Measurements from ENCODE around the gene FLOT1. TPM values are rescaled to one million over a fixed set of nuclear protein-coding genes. Genes with fewer than 3 reads are reported as not detected.
A peak's percentile ranks its signal among the peaks of the same experiment; 100 is the strongest.
"Not testable (repeated sequence)": the region's sequence is repeated elsewhere in the genome, so short reads cannot be mapped to it uniquely, and the experiment has no call there.

The FLOT1 gene
- total RNA-seq, 2 experiments from 2014 or later: 199 to 213 TPM

GRCh38 chr6:30722280-30723112 lies 20.0 kb downstream of the FLOT1 start:
- Mint-ChIP-seq H3K27me3 (no peaks in the 10 kb centered on the region), H3K4me3 (peak overlapping the region; percentile 97), H3K4me1 (peaks cover 56% of the 10 kb centered on the region), H3K27ac (peak overlapping the region; percentile 97), H3K36me3 (ENCODE audit: low read depth) (peaks cover 65% of the 10 kb centered on the region), H3K9me3 (no peaks in the 10 kb centered on the region)
- peak; percentile 83 for DNase-seq
- CTCF ChIA-PET: interaction anchor here (0.7 to 21.4 kb wide), 32 partner anchors 9 to 258 kb away, joined by 3 to 476 read pairs (median 4); partner anchors contain the start of genes DHX16 and NRM
- POLR2A ChIA-PET: interaction anchor here (0.6 to 2.3 kb wide), 2 partner anchors 43 to 108 kb away, joined by 3 to 16 read pairs; no protein-coding TSS in a partner anchor

- Mint-ChIP-seq H3K4me1 (peaks cover 57% of the 10 kb centered on the region), H3K36me3 (ENCODE audit: low read depth) (peaks cover 67% of the 10 kb centered on the region), H3K4me3 (peak overlapping the region; percentile 97), H3K27ac (peak overlapping the region; percentile 97)
- H3K27me3 Mint-ChIP-seq, H3K9me3 Mint-ChIP-seq, DNase-seq: not testable (repeated sequence)
- CTCF ChIA-PET: interaction anchor here (0.7 to 21.4 kb wide), 36 partner anchors 9 to 372 kb away, joined by 3 to 476 read pairs (median 4); partner anchors contain the start of genes ABCF1, DHX16 and NRM
- POLR2A ChIA-PET: interaction anchor here (0.6 to 2.3 kb wide), 5 partner anchors 40 to 121 kb away, joined by 3 to 16 read pairs (median 3); no protein-coding TSS in a partner anchor
Observed at GRCh38 chr6:30722025-30722279, 20.5 kb downstream of the FLOT1 start.

- Mint-ChIP-seq H3K36me3 (ENCODE audit: low read depth) (peaks cover 67% of the 10 kb centered on the region), H3K4me3 (peak overlapping the region; percentile 97), H3K27me3 (no peaks in the 10 kb centered on the region), H3K27ac (peak overlapping the region; percentile 97), H3K9me3 (peaks cover 2% of the 10 kb centered on the region), H3K4me1 (peaks cover 59% of the 10 kb centered on the region)
- POLR2A ChIA-PET: interaction anchor here (0.6 to 2.3 kb wide), 5 partner anchors 39 to 120 kb away, joined by 3 to 16 read pairs (median 3); no protein-coding TSS in a partner anchor
- DNase-seq: peak; percentile 93
- CTCF ChIA-PET: interaction anchor here (0.7 to 21.4 kb wide), 32 partner anchors 10 to 373 kb away, joined by 3 to 476 read pairs (median 4); partner anchors contain the start of genes ABCF1, DHX16 and NRM
Observed at GRCh38 chr6:30721198-30722024, 21.1 kb downstream of the FLOT1 start.

- Mint-ChIP-seq H3K27me3 (no peaks in the 10 kb centered on the region), H3K4me1 (peaks cover 61% of the 10 kb centered on the region), H3K4me3 (peak overlapping the region; percentile 97), H3K9me3 (peaks cover 3% of the 10 kb centered on the region), H3K36me3 (ENCODE audit: low read depth) (peaks cover 67% of the 10 kb centered on the region), H3K27ac (peak overlapping the region; percentile 97)
- POLR2A ChIA-PET: interaction anchor here (0.9 to 2.3 kb wide), 4 partner anchors 39 to 105 kb away, joined by 3 to 16 read pairs (median 4); no protein-coding TSS in a partner anchor
- peak; percentile 68 for DNase-seq
- CTCF ChIA-PET: interaction anchor here (0.6 to 21.4 kb wide), 14 partner anchors 9 to 373 kb away, joined by 3 to 476 read pairs (median 5); partner anchors contain the start of genes ABCF1 and DHX16
Observed at GRCh38 chr6:30720738-30721197, 21.7 kb downstream of the FLOT1 start.

GRCh38 chr6:30719791-30720737 lies 22.4 kb downstream of the FLOT1 start, which contains the start of gene TUBB:
TSS of gene TUBB (plus strand) at chr6:30720352. CDS start at chr6:30720507, 155 bp downstream.
- ChIA-PET CTCF (interaction anchor here (0.6 to 21.4 kb wide), 9 partner anchors 8 to 374 kb away, joined by 3 to 476 read pairs (median 5); partner anchors contain the start of gene DHX16), POLR2A (interaction anchor here (0.7 to 2.3 kb wide), 2 partner anchors 31 to 41 kb away, joined by 3 to 16 read pairs; no protein-coding TSS in a partner anchor)
- Mint-ChIP-seq H3K4me3 (peak within 1 kb of the TSS; percentile 97), H3K4me1 (peaks cover 59% of the 10 kb centered on the region), H3K9me3 (peaks cover 3% of the 10 kb centered on the region), H3K27me3 (no peaks in the 10 kb centered on the region), H3K36me3 (ENCODE audit: low read depth) (peaks cover 66% of the 10 kb centered on the region), H3K27ac (peak within 1 kb of the TSS; percentile 97)
- DNase-seq: peak; percentile 97

- Mint-ChIP-seq H3K4me3 (peak overlapping the region; percentile 97), H3K27ac (peak overlapping the region; percentile 97), H3K27me3 (no peaks in the 10 kb centered on the region), H3K9me3 (peaks cover 3% of the 10 kb centered on the region), H3K4me1 (peaks cover 58% of the 10 kb centered on the region), H3K36me3 (ENCODE audit: low read depth) (peaks cover 67% of the 10 kb centered on the region)
- CTCF ChIA-PET: interaction anchor here (0.6 to 21.4 kb wide), 7 partner anchors 12 to 89 kb away, joined by 3 to 476 read pairs (median 4); no protein-coding TSS in a partner anchor
- DNase-seq: no peak
- POLR2A ChIA-PET: interaction anchor here (0.7 kb wide), 1 partner anchor 30 kb away, joined by 3 read pairs; no protein-coding TSS in a partner anchor
Observed at GRCh38 chr6:30719356-30719755, 23.1 kb downstream of the FLOT1 start.

GRCh38 chr6:30717845-30718720 lies 24.4 kb downstream of the FLOT1 start:
- Mint-ChIP-seq H3K36me3 (ENCODE audit: low read depth) (peaks cover 67% of the 10 kb centered on the region), H3K4me1 (peaks cover 55% of the 10 kb centered on the region), H3K4me3 (peak overlapping the region; percentile 97), H3K27ac (peak overlapping the region; percentile 98)
- not testable (repeated sequence) for H3K27me3 Mint-ChIP-seq, DNase-seq, H3K9me3 Mint-ChIP-seq
- POLR2A ChIA-PET: interaction anchor here (0.6 to 1.2 kb wide), 3 partner anchors 14 to 39 kb away, joined by 3 to 8 read pairs (median 3); no protein-coding TSS in a partner anchor
- CTCF ChIA-PET: interaction anchor here (0.7 to 21.4 kb wide), 10 partner anchors 10 to 105 kb away, joined by 3 to 476 read pairs (median 6); partner anchors contain the start of gene DHX16

GRCh38 chr6:30717129-30717844 lies 25.2 kb downstream of the FLOT1 start, which contains the start of gene MDC1:
TSS of gene MDC1 (minus strand) at chr6:30717281. CDS start at chr6:30715175, 2,106 bp downstream.
- H3K9me3 Mint-ChIP-seq: peaks cover 3% of the 10 kb centered on the region
- DNase-seq: peak; percentile 100
- POLR2A ChIA-PET: interaction anchor here (0.6 to 1.2 kb wide), 8 partner anchors 14 to 221 kb away, joined by 3 to 8 read pairs (median 4); no protein-coding TSS in a partner anchor
- no peaks in the 10 kb centered on the region for H3K27me3 Mint-ChIP-seq
- CTCF ChIA-PET: interaction anchor here (0.5 to 21.4 kb wide), 21 partner anchors 10 to 1462 kb away, joined by 3 to 476 read pairs (median 4); partner anchors contain the start of gene DHX16
- peak within 1 kb of the TSS; percentile 97 for H3K4me3 Mint-ChIP-seq
- peak within 1 kb of the TSS; percentile 98 for H3K27ac Mint-ChIP-seq
- H3K4me1 Mint-ChIP-seq: peaks cover 57% of the 10 kb centered on the region
- H3K36me3 Mint-ChIP-seq (ENCODE audit: low read depth): peaks cover 67% of the 10 kb centered on the region

- POLR2A ChIA-PET: interaction anchor here (0.6 to 1.2 kb wide), 6 partner anchors 25 to 221 kb away, joined by 3 to 8 read pairs (median 4); no protein-coding TSS in a partner anchor
- CTCF ChIA-PET: interaction anchor here (0.5 to 21.4 kb wide), 20 partner anchors 9 to 1462 kb away, joined by 3 to 476 read pairs (median 4); partner anchors contain the start of gene DHX16
- Mint-ChIP-seq H3K9me3 (peaks cover 3% of the 10 kb centered on the region), H3K36me3 (ENCODE audit: low read depth) (peaks cover 67% of the 10 kb centered on the region), H3K4me1 (peaks cover 62% of the 10 kb centered on the region), H3K27me3 (no peaks in the 10 kb centered on the region), H3K27ac (peak overlapping the region; percentile 98), H3K4me3 (peak overlapping the region; percentile 97)
- DNase-seq: no peak
Observed at GRCh38 chr6:30716879-30717128, 25.7 kb downstream of the FLOT1 start.

- ChIA-PET CTCF (interaction anchor here (0.8 to 21.4 kb wide), 2 partner anchors 27 to 34 kb away, joined by 3 to 476 read pairs; no protein-coding TSS in a partner anchor), POLR2A (no interaction called here)
- Mint-ChIP-seq H3K27me3 (no peaks in the 10 kb centered on the region), H3K27ac (no peak overlapping the region), H3K36me3 (ENCODE audit: low read depth) (peaks cover 69% of the 10 kb centered on the region), H3K4me1 (peaks cover 68% of the 10 kb centered on the region), H3K4me3 (no peak overlapping the region), H3K9me3 (peaks cover 3% of the 10 kb centered on the region)
- DNase-seq: no peak
Observed at GRCh38 chr6:30714263-30714662, 28.2 kb downstream of the FLOT1 start.
